ENCODE results near the gene KCND2. TPM values are rescaled to one million over a fixed set of nuclear protein-coding genes. Genes with fewer than 3 reads are reported as not detected.

KCND2 gene
- total RNA-seq, 1 donor from 2014 or later, result 0.38 TPM

- no peak for TF ChIP-seq CTCF (IDR thresholded peaks at IDR 0.05)
- H3K27me3 ChIP-seq (ENCODE audit: low read depth), result no peaks in the 10 kb centered on the region
- H3K27ac ChIP-seq, result no peak overlapping the region
- DNase-seq, result no peak
- intact Hi-C loops (cut with DNase I), result no loop called here
- H3K4me3 ChIP-seq, result no peak overlapping the region
- no peaks in the 10 kb centered on the region for H3K9me3 ChIP-seq
- H3K4me1 ChIP-seq, result no peaks in the 10 kb centered on the region
- H3K36me3 ChIP-seq, result no peaks in the 10 kb centered on the region
- ATAC-seq, result no peak
These were observed 148.2 kb downstream of the KCND2 start for GRCh38 chr7:120421151-120421651.

GRCh38 chr7:120431016-120431415 is 158.0 kb downstream of the KCND2 start:
- H3K9me3 ChIP-seq, result no peaks in the 10 kb centered on the region
- no peak for TF ChIP-seq CTCF (IDR thresholded peaks at IDR 0.05)
- intact Hi-C loops (cut with DNase I), result no loop called here
- ATAC-seq, result no peak
- no peak overlapping the region for H3K27ac ChIP-seq
- H3K4me1 ChIP-seq, result no peaks in the 10 kb centered on the region
- H3K27me3 ChIP-seq (ENCODE audit: low read depth), result no peaks in the 10 kb centered on the region
- no peaks in the 10 kb centered on the region for H3K36me3 ChIP-seq
- H3K4me3 ChIP-seq, result no peak overlapping the region
- DNase-seq, result no peak

- no peak for DNase-seq
- Histone ChIP-seq H3K4me1 (no peaks in the 10 kb centered on the region), H3K9me3 (no peaks in the 10 kb centered on the region), H3K27me3 (ENCODE audit: low read depth) (no peaks in the 10 kb centered on the region), H3K4me3 (no peak overlapping the region), H3K27ac (no peak overlapping the region), H3K36me3 (no peaks in the 10 kb centered on the region)
- no peak for TF ChIP-seq CTCF (IDR thresholded peaks at IDR 0.05)
- intact Hi-C loops (cut with DNase I), result no loop called here
- ATAC-seq, result no peak
These were observed 163.6 kb downstream of the KCND2 start for GRCh38 chr7:120436487-120437060.

GRCh38 chr7:120441850-120442249 is 168.9 kb downstream of the KCND2 start:
- DNase-seq (no peak), ATAC-seq (no peak)
- intact Hi-C loops (cut with DNase I), result no loop called here
- no peaks in the 10 kb centered on the region for H3K27me3 ChIP-seq (ENCODE audit: low read depth)
- no peaks in the 10 kb centered on the region for H3K36me3 ChIP-seq
- no peak overlapping the region for H3K4me3 ChIP-seq
- no peak overlapping the region for H3K27ac ChIP-seq
- no peaks in the 10 kb centered on the region for H3K4me1 ChIP-seq
- TF ChIP-seq CTCF (IDR thresholded peaks at IDR 0.05), result no peak
- no peaks in the 10 kb centered on the region for H3K9me3 ChIP-seq

- no peak overlapping the region for H3K27ac ChIP-seq
- no peak for ATAC-seq
These were observed 169.9 kb downstream of the KCND2 start for GRCh38 chr7:120442838-120443237.

More at GRCh38 chr7:120442838-120443237, 169.9 kb downstream of the KCND2 start:
- Histone ChIP-seq H3K27me3 (ENCODE audit: low read depth) (no peaks in the 10 kb centered on the region), H3K4me1 (no peaks in the 10 kb centered on the region), H3K9me3 (no peaks in the 10 kb centered on the region), H3K36me3 (no peaks in the 10 kb centered on the region), H3K4me3 (no peak overlapping the region)
- intact Hi-C loops (cut with DNase I), result no loop called here
- TF ChIP-seq CTCF (IDR thresholded peaks at IDR 0.05), result no peak
- DNase-seq, result no peak
